Thymus (tissue), 11 donors: ENCODE data around the gene CCK. TPM values are rescaled to one million over a fixed set of nuclear protein-coding genes. Genes with fewer than 3 reads are reported as not detected.

Experiments used
- DNase-seq, 9 donors: peaks; one replicate each; pipeline ENCODE4 v3.0.0-alpha.2; 2013; ENCODE audit warnings: low spot score in 9 of 9, low read depth in 6 of 9, missing footprints in 1 of 9
- H3K27ac ChIP-seq, 2 donors: one replicate each; pipeline ENCODE4 v1.5.1; 2013; ENCODE audit warnings: control low read depth in 1 of 2, low read depth in 1 of 2, low read length in 1 of 2, mild to moderate bottlenecking in 1 of 2, moderate library complexity in 1 of 2
- H3K27me3 ChIP-seq, 2 donors: one replicate each; pipeline ENCODE4 v1.5.1; 2013; ENCODE audit warnings: low read length in 1 of 2; ENCODE audit not compliant: control insufficient read depth in 2 of 2, insufficient read depth in 1 of 2
- H3K36me3 ChIP-seq, 2 donors: one replicate each; pipeline ENCODE4 v1.5.1; 2013; ENCODE audit warnings: low read length in 1 of 2, mild to moderate bottlenecking in 1 of 2, moderate library complexity in 1 of 2; ENCODE audit not compliant: control insufficient read depth in 2 of 2, insufficient read depth in 2 of 2
- H3K4me1 ChIP-seq, 2 donors: one replicate each; pipeline ENCODE4 v1.5.1; 2013; ENCODE audit warnings: low read length in 2 of 2; ENCODE audit not compliant: control insufficient read depth in 2 of 2, insufficient read depth in 2 of 2
- H3K4me3 ChIP-seq, 2 donors: one replicate each; pipeline ENCODE4 v1.5.1; 2013; ENCODE audit warnings: low read length in 2 of 2, control low read depth in 1 of 2, mild to moderate bottlenecking in 1 of 2
- H3K9me3 ChIP-seq, 2 donors: one replicate each; pipeline ENCODE4 v1.5.1; 2013; ENCODE audit warnings: low read length in 1 of 2, mild to moderate bottlenecking in 1 of 2; ENCODE audit not compliant: control insufficient read depth in 2 of 2, insufficient read depth in 1 of 2
- WGBS: extraction: QIAGEN DNeasy Blood & Tissue Kit; methylation state at CpG from one replicate; pipeline ENCODE4 v1.1.7; 2013; 5-methylcytosine and 5-hydroxymethylcytosine counted together
- polyA plus RNA-seq: library from polyadenylated mRNA; stranded (reverse); fragments of 200-250 nt; gene quantifications from one replicate; pipeline ENCODE4 v1.2.3, GENCODE V29; 2013
- total RNA-seq: library from RNA; stranded (reverse); fragments of 120-200 nt; gene quantifications from one replicate; pipeline ENCODE4 v1.2.4, GENCODE V29; 2013
- donor health status: healthy.

The CCK gene
- total and polyA plus RNA-seq, 2 donors = 2.2 to 9.0 TPM

GRCh38 chr3:42235532-42235931, 30.5 kb downstream of the CCK start:
- H3K27ac ChIP-seq = no peak overlapping the region
- no peaks in the 10 kb centered on the region for H3K27me3 ChIP-seq
- no peak for DNase-seq
- H3K4me1 ChIP-seq = no peaks in the 10 kb centered on the region
- no peak overlapping the region for H3K4me3 ChIP-seq
- no peaks in the 10 kb centered on the region for H3K36me3 ChIP-seq
- H3K9me3 ChIP-seq = peaks cover 2 to 3% of the 10 kb centered on the region in 2 donors

- Histone ChIP-seq H3K36me3 (no peaks in the 10 kb centered on the region), H3K4me3 (no peak overlapping the region), H3K9me3 (peaks cover 0 to 3% of the 10 kb centered on the region in 2 donors), H3K4me1 (no peaks in the 10 kb centered on the region), H3K27ac (no peak overlapping the region), H3K27me3 (no peaks in the 10 kb centered on the region)
- no peak for DNase-seq
- WGBS = 96% methylated on average over 5 of the region's 5 CpGs
Measured at GRCh38 chr3:42230860-42231259, 35.1 kb downstream of the CCK start.

- Histone ChIP-seq H3K4me1 (no peaks in the 10 kb centered on the region), H3K4me3 (no peak overlapping the region), H3K9me3 (peaks cover 0 to 3% of the 10 kb centered on the region in 2 donors), H3K27ac (no peak overlapping the region), H3K36me3 (peaks cover 0 to 2% of the 10 kb centered on the region in 2 donors), H3K27me3 (no peaks in the 10 kb centered on the region)
- 61% methylated on average over 14 of the region's 14 CpGs for WGBS
- DNase-seq = peak in 1 of 9 donors; percentile 29
Measured at GRCh38 chr3:42229942-42230688, 35.9 kb downstream of the CCK start.

GRCh38 chr3:42229266-42229941, 36.6 kb downstream of the CCK start:
- H3K27ac ChIP-seq = no peak overlapping the region
- no peaks in the 10 kb centered on the region for H3K27me3 ChIP-seq
- WGBS = 90% methylated on average over 5 of the region's 5 CpGs
- H3K9me3 ChIP-seq = peaks cover 0 to 3% of the 10 kb centered on the region in 2 donors
- H3K36me3 ChIP-seq = peaks cover 0 to 2% of the 10 kb centered on the region in 2 donors
- H3K4me3 ChIP-seq = no peak overlapping the region
- no peak for DNase-seq
- H3K4me1 ChIP-seq = no peaks in the 10 kb centered on the region

- Histone ChIP-seq H3K9me3 (peaks cover 0 to 3% of the 10 kb centered on the region in 2 donors), H3K4me1 (no peaks in the 10 kb centered on the region), H3K27ac (no peak overlapping the region), H3K27me3 (no peaks in the 10 kb centered on the region), H3K36me3 (peaks cover 3 to 7% of the 10 kb centered on the region in 2 donors), H3K4me3 (no peak overlapping the region)
- WGBS = 50% methylated on average over 5 of the region's 5 CpGs
- peak in 3 of 9 donors; percentile 29 to 70 (median 32) for DNase-seq
Measured at GRCh38 chr3:42228796-42229195, 37.2 kb downstream of the CCK start.

- Histone ChIP-seq H3K27me3 (no peaks in the 10 kb centered on the region), H3K4me1 (no peaks in the 10 kb centered on the region), H3K27ac (no peak overlapping the region), H3K4me3 (no peak overlapping the region), H3K9me3 (peaks cover 0 to 3% of the 10 kb centered on the region in 2 donors), H3K36me3 (peaks cover 20% of the 10 kb centered on the region in 2 donors)
- WGBS = 93% methylated on average over 11 of the region's 11 CpGs
- DNase-seq = no peak
Measured at GRCh38 chr3:42226470-42227425, 39.2 kb downstream of the CCK start.

- 85% methylated on average over 5 of the region's 5 CpGs for WGBS
- Histone ChIP-seq H3K4me1 (peaks cover 1 to 10% of the 10 kb centered on the region in 2 donors), H3K36me3 (peaks cover 20 to 21% of the 10 kb centered on the region in 2 donors)
Measured at GRCh38 chr3:42225486-42226363, 40.3 kb downstream of the CCK start.

GRCh38 chr3:42224658-42225421, 41.1 kb downstream of the CCK start:
- Histone ChIP-seq H3K27me3 (no peaks in the 10 kb centered on the region), H3K4me3 (no peak overlapping the region), H3K9me3 (peaks cover 0 to 3% of the 10 kb centered on the region in 2 donors), H3K36me3 (peaks cover 20 to 25% of the 10 kb centered on the region in 2 donors), H3K27ac (no peak overlapping the region), H3K4me1 (peaks cover 10 to 18% of the 10 kb centered on the region in 2 donors)
- 96% methylated on average over 12 of the region's 12 CpGs for WGBS
- no peak for DNase-seq

More at GRCh38 chr3:42225486-42226363, 40.3 kb downstream of the CCK start:
- H3K4me3 ChIP-seq = no peak overlapping the region
- no peak overlapping the region for H3K27ac ChIP-seq
- DNase-seq = no peak
- H3K27me3 ChIP-seq = no peaks in the 10 kb centered on the region
- H3K9me3 ChIP-seq = peaks cover 0 to 3% of the 10 kb centered on the region in 2 donors
